Measurements from ENCODE around the gene KCNH3.

GRCh38 chr12:49555631-49556390 lies 17.0 kb downstream of the KCNH3 start:
- no peak for TF ChIP-seq CTCF (conservative IDR thresholded peaks at IDR 0.05; ENCODE audit: low read length)
- TF ChIP-seq EZH2phosphoT487 (IDR thresholded peaks at IDR 0.05; ENCODE audit: borderline replicate concordance, low read depth, low read length): no peak
